Measurements from ENCODE around the gene FARP1. TPM values are rescaled to one million over a fixed set of nuclear protein-coding genes. Genes with fewer than 3 reads are reported as not detected.

FARP1 gene
- total RNA-seq, 2 experiments from 2014 or later: 0.29 to 0.34 TPM

GRCh38 chr13:98344392-98344791, 201.5 kb downstream of the FARP1 start:
- CTCF ChIA-PET: no interaction called here

GRCh38 chr13:98345107-98345935, 202.4 kb downstream of the FARP1 start:
- ChIA-PET CTCF (no interaction called here), POLR2A (no interaction called here)

More at GRCh38 chr13:98344392-98344791, 201.5 kb downstream of the FARP1 start:
- POLR2A ChIA-PET: no interaction called here

DNA sequence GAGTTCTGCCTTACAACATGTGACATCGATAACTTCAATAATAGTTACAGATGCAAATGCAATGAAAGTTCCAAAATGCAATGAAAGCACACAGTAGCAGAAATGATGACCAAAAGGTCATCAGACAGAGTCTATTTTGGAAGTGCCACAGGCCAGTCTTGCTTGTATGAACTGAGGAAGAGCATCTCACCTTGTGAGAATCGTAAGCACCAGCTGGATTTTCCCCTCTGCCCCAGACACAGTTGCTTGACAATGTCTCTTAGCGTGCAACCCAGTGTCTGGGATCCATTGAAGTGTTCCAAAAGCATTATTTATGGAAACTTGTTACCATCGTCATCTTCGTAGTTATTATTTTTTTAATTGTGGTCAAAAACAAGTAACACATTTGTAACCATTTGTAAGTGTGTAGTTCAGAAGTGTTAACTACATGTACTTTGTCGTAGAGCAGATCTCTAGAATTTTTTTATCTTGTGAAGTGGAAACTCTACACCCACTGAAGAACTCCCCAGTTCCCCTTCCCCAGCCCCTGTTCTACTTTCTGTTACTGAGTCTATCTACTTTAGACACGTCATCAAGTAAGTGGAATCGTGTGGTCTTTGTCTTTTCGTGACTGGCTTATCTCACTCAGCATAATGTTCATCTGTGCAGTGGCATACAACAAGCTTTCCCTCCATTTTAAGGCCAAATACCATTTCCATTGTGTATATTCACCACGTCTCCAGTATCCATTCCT, 204.2 kb downstream of the FARP1 start:
- CTCF ChIA-PET: no interaction called here
- POLR2A ChIA-PET: no interaction called here

GRCh38 chr13:98347756-98348155, 204.9 kb downstream of the FARP1 start:
- ChIA-PET POLR2A (no interaction called here), CTCF (no interaction called here)

DNA sequence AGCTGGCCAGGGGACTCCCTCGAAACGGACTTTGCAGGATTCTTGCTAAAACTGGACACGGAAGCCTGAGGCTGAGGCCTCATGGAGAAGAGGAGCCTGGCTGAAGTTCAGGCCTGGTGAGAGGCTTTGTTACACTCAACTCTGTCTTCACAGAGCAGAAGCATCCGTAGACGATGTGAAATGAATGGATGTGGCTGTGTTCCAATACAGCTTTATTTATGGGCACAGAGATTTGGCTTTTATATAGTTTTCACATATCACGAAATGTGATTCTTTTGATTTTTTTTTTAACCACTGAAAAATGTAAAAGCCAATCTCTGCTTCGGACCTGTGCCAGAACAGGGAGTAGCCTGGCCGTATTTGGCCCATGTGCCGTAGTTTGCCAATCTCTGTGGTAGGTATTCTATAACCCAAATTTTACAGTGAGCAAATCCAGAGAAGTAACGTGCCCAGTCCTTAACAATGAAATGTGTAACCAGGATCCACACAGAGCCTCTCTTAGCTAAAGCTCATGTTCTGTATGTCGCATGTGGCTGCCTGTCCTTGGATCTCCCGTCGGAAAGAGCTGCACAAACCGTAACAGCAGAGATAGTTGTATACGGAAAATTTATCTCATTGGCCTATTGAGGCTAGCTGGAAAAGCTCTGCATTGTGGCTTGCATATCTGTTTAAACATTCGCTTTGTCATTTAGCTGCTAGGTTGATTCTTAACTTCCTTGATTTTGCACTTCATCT, 205.7 kb downstream of the FARP1 start:
- POLR2A ChIA-PET: no interaction called here
- CTCF ChIA-PET: no interaction called here

GRCh38 chr13:98349731-98350305, 206.9 kb downstream of the FARP1 start:
- POLR2A ChIA-PET: no interaction called here

GRCh38 chr13:98350746-98351330, 207.9 kb downstream of the FARP1 start:
- POLR2A ChIA-PET: no interaction called here

More at GRCh38 chr13:98349731-98350305, 206.9 kb downstream of the FARP1 start:
- CTCF ChIA-PET: no interaction called here

DNA sequence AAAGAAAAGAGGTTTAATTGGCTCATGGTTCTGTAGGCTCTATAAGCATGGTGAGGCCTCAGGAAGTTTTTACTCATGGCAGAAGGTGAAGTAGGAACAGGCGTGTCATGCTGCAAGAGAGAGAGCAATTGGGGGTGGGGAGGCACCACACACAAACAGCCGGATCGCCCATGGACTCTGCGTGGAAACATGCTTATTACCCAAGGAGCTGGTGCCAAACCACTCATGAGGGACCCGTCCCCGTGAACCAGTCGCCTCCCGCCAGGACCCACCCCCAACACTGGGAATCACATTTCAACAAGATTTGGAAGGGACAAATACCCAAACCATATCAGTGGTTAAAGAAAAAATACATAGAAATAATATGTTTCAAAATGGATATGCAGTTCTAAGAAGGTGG, 208.7 kb downstream of the FARP1 start:
- CTCF ChIA-PET: no interaction called here

More at GRCh38 chr13:98350746-98351330, 207.9 kb downstream of the FARP1 start:
- CTCF ChIA-PET: no interaction called here

DNA sequence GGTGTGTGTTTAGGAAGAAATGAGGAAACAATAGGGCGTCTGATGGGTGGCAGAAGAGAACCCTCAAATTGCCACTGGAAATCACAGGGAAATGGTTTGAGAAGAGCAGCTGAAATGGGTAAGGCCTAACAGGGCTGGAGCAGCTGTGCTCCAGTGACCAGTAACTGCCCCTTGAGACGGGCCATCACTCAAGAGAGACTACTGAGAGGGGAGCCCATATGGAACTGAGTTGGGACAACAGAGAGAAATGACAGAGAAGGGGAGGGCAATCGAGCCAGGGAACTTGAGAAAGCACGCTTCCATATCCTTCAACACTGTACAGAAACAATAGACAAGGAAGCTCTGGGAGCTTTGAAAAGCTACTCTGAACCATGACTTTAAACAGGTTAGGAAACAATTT, 209.3 kb downstream of the FARP1 start:
- CTCF ChIA-PET: no interaction called here
- POLR2A ChIA-PET: no interaction called here

More for the DNA sequence above, 208.7 kb downstream of the FARP1 start:
- POLR2A ChIA-PET: no interaction called here

DNA sequence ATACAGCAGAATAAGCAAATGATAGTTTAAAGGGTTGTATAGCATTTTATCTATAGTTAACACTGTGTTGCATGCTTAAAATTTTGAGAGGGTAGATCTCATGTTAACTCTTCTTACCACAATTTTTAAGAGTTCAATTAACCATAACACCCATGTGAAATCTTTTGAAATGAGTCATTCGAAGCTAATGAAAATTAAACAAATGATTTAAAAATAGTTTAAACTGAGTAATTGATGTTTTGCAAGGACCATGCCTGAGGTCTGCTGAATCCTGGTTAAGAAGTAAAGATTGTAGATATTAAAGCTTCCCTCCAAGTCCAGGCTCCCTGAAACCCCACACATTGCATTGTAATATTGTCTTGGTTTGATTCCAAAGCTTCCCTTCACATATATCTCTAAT, 210.9 kb downstream of the FARP1 start:
- ChIA-PET CTCF (no interaction called here), POLR2A (no interaction called here)

- ChIA-PET POLR2A (no interaction called here), CTCF (no interaction called here)
Observed at GRCh38 chr13:98358937-98359336, 216.0 kb downstream of the FARP1 start.

DNA sequence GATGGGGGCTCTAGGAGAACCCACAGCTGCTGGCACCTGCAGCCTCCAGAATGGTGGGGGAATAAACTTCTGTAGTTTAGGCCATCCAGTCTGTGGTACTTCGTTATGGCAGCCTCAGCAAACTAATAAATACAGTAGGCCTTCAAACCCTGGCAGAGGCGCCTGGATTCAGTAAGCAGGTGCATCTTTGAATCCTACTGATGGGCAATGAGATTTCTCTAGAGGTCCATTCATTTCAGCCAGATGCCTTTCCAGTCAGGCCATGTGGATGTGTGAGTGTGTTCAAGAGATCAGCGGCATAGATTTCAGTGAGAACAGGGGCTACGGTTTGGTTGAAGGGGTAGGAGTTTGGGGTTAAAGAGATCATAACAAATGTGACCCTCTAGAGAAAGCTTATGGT, 217.7 kb downstream of the FARP1 start:
- CTCF ChIA-PET: no interaction called here
- POLR2A ChIA-PET: no interaction called here

DNA sequence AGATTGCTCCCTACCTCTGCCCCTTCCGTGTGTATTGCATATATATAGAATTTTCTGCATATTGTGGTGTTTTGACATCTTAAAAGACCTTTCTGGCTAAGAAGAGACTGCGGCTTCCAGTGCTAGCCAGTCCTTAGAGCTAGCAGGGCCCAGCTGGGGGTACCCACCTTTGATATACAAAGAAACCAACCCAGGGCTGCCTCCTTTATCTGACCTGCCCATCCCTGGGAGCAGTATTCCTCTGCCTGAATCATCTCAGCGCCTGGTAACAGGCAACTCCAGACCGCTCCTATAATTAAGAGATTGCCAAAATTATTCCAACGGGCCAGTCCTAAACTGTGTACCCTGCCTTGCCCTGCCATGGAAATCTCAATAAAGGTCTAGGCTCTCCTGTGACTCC, 220.4 kb downstream of the FARP1 start:
- CTCF ChIA-PET: no interaction called here
- POLR2A ChIA-PET: no interaction called here

GRCh38 chr13:98364179-98364578, 221.3 kb downstream of the FARP1 start:
- CTCF ChIA-PET: no interaction called here
- POLR2A ChIA-PET: no interaction called here

DNA sequence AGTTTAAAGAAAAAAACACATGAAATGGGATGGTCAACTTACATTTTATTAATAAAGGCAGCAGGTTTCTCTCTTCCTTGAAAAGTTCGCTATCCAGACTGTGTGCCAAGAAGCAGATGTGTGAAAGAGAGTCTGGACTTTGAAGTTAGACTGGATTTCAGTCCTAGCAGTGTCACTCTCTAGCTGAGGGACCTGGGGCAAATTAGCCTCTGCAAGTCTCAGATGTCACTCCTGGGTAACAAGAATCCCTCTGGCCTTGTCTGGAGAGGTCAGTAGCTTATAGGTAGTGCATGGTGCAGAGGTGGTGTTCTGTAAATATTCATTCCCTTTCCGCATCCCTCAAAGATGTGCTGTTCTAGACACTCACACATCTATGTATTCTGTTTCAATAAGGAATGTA, 221.8 kb downstream of the FARP1 start:
- POLR2A ChIA-PET: no interaction called here
- CTCF ChIA-PET: no interaction called here

- ChIA-PET CTCF (no interaction called here), POLR2A (no interaction called here)
Observed at GRCh38 chr13:98365302-98365701, 222.4 kb downstream of the FARP1 start.

DNA sequence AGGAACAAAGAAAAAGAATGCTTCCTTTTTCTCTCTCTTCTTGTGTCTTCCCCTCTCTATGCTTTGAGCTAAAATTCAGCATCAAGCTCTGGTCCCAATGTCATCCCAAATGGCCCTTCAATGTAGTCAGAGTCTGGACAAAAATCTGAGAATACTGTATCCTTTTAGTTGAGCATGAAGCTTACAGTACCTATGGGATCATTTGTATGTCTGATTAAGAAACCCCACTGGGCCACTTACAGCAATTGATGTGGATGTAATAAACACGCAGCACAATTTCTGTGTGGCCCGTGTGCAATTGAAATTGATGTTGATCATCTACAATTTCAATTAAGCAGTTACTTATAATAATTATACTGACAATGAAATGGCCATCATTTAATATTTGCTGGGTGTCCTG, 223.1 kb downstream of the FARP1 start:
- ChIA-PET CTCF (no interaction called here), POLR2A (no interaction called here)

DNA sequence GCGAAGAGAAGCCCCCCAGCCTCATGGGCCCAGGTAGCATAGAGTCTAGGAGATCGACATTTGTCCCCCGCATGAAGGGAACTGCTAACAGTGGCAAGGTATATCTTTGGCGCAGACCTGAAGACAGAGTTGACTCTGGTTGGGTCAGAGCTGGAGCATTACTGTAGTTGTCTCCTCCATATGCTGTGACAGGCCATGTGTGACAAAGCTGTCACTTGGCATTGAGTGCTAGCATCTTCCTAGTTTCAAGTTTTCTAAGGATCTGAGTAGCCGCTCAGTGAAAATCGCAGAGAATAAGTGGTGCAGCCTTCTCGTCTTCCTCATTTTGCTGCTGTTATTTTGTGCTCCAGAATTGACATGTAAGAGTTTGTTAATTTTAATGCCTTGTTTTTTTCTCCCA, 223.5 kb downstream of the FARP1 start:
- CTCF ChIA-PET: no interaction called here
- POLR2A ChIA-PET: no interaction called here

GRCh38 chr13:98366959-98367358, 224.1 kb downstream of the FARP1 start:
- ChIA-PET POLR2A (no interaction called here), CTCF (interaction anchor here (0.7 kb wide), 1 partner anchor 461 kb away, joined by 3 read pairs; no protein-coding TSS in a partner anchor)

DNA sequence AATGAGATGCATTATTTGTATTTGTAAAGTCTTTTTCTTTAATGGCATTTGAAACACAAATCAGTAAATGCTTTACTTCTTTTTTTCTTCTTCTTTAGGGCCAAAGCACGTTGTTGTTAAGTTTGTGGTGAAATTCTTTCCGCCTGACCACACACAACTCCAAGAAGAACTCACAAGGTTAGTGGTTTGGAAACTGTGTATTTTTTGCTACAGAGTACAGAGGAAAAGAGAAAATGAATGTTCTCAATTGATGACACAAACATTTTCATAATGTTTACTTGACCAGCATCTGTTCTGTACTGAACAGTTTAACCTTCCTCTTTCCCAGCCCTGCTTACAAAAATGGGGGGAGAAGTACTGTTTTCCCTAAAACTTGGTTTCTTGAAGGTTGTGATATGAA, 225.1 kb downstream of the FARP1 start:
- CTCF ChIA-PET: no interaction called here
- POLR2A ChIA-PET: no interaction called here
